Uterus (tissue), 4 donors: ENCODE measurements around the gene SLC36A4. TPM values are rescaled to one million over a fixed set of nuclear protein-coding genes. Genes with fewer than 3 reads are reported as not detected.

Experiments
- DNase-seq, 2 donors: peaks; one replicate each; pipeline ENCODE4 v3.0.0-alpha.2; 2019 to 2020
- H3K27ac ChIP-seq, 2 donors: fragments of 200-600 bp; sonication (generic); 1 replicate in 1 of 2; 2 replicates in 1 of 2; pipeline ENCODE4 v1.5.1; 2016 to 2018
- H3K27me3 ChIP-seq, 2 donors: fragments of 200-600 bp; sonication (generic); one replicate each; pipeline ENCODE4 v1.5.1; 2018 to 2019; ENCODE audit warnings: control low read depth in 1 of 2
- H3K36me3 ChIP-seq, 2 donors: fragments of 200-600 bp; sonication (generic); one replicate each; pipeline ENCODE4 v1.5.1; 2019; ENCODE audit warnings: control low read depth in 1 of 2
- H3K4me1 ChIP-seq, 2 donors: fragments of 200-600 bp; sonication (generic); one replicate each; pipeline ENCODE4 v1.5.1; 2018 to 2019; ENCODE audit warnings: control low read depth in 1 of 2
- H3K4me3 ChIP-seq, 2 donors: fragments of 200-600 bp; sonication (generic); 1 replicate in 1 of 2; 2 replicates in 1 of 2; pipeline ENCODE4 v1.5.1; 2018 to 2019; ENCODE audit warnings: mild to moderate bottlenecking in 1 of 2
- H3K9me3 ChIP-seq, 2 donors: fragments of 200-600 bp; sonication (generic); one replicate each; pipeline ENCODE4 v1.5.1; 2019; ENCODE audit warnings: control low read depth in 1 of 2
- CTCF ChIP-seq, 4 experiments: fragments of 200-600 bp in 2 of 4; fragments of 450-650 bp in 2 of 4; sonication (generic) in 2 of 4; IDR thresholded peaks; one replicate each; pipeline ENCODE4 v1.5.1; 2016 to 2019; ENCODE audit warnings: antibody characterized with exemption in 4 of 4, mild to moderate bottlenecking in 2 of 4, moderate library complexity in 1 of 4
- POLR2A ChIP-seq, 2 donors: fragments of 450-650 bp; IDR thresholded peaks; one replicate each; pipeline ENCODE4 v1.6.1; 2016; ENCODE audit warnings: antibody characterized with exemption in 2 of 2, mild to moderate bottlenecking in 1 of 2, moderate library complexity in 1 of 2
- intact Hi-C: fragments of 100-400 bp; cut with DNase I; formaldehyde crosslinking; loops from one replicate; pipeline ENCODE4 v1.15.1; 2023; ENCODE audit warnings: low total_unique reads
- total RNA-seq, 4 donors: library from RNA; depleted of rRNA in 3 of 4; stranded (reverse); fragments of >200 nt in 3 of 4; gene quantifications; one replicate each; pipeline versions ENCODE4 v1.1.0 to v1.2.4, GENCODE V29; 2014 to 2023
- donor health status: DM: yes; HTN: yes; CAD: no.

SLC36A4 gene
- total RNA-seq, 4 donors from 2014 or later: 24.5 to 49.4 (median 29.4) TPM

GRCh38 chr11:93160808-93161207 is 37.0 kb downstream of the SLC36A4 start:
- Histone ChIP-seq H3K4me3 (no peak overlapping the region), H3K4me1 (no peaks in the 10 kb centered on the region), H3K27me3 (no peaks in the 10 kb centered on the region), H3K9me3 (no peaks in the 10 kb centered on the region), H3K36me3 (no peaks in the 10 kb centered on the region), H3K27ac (no peak overlapping the region)
- DNase-seq: no peak
- intact Hi-C loops: no loop called here
- TF ChIP-seq CTCF (IDR thresholded peaks at IDR 0.05) (no peak), POLR2A (IDR thresholded peaks at IDR 0.05) (no peak)

GRCh38 chr11:93160156-93160555 is 37.6 kb downstream of the SLC36A4 start:
- no peaks in the 10 kb centered on the region for H3K9me3 ChIP-seq
- no peaks in the 10 kb centered on the region for H3K27me3 ChIP-seq
- no peaks in the 10 kb centered on the region for H3K4me1 ChIP-seq
- no peak overlapping the region for H3K27ac ChIP-seq
- TF ChIP-seq POLR2A (IDR thresholded peaks at IDR 0.05) (no peak), CTCF (IDR thresholded peaks at IDR 0.05) (no peak)
- no peaks in the 10 kb centered on the region for H3K36me3 ChIP-seq
- no peak for DNase-seq
- intact Hi-C loops: no loop called here
- H3K4me3 ChIP-seq: no peak overlapping the region

GRCh38 chr11:93159721-93160120 is 38.1 kb downstream of the SLC36A4 start:
- Histone ChIP-seq H3K36me3 (no peaks in the 10 kb centered on the region), H3K9me3 (no peaks in the 10 kb centered on the region), H3K27me3 (no peaks in the 10 kb centered on the region), H3K4me1 (no peaks in the 10 kb centered on the region), H3K27ac (no peak overlapping the region), H3K4me3 (no peak overlapping the region)
- no peak for DNase-seq
- no peak for TF ChIP-seq CTCF (IDR thresholded peaks at IDR 0.05)
- TF ChIP-seq POLR2A (IDR thresholded peaks at IDR 0.05): no peak
- intact Hi-C loops: no loop called here

GRCh38 chr11:93155738-93156137 is 42.1 kb downstream of the SLC36A4 start:
- TF ChIP-seq CTCF (IDR thresholded peaks at IDR 0.05) (no peak), POLR2A (IDR thresholded peaks at IDR 0.05) (no peak)
- H3K9me3 ChIP-seq: no peaks in the 10 kb centered on the region
- no peaks in the 10 kb centered on the region for H3K27me3 ChIP-seq
- no peaks in the 10 kb centered on the region for H3K4me1 ChIP-seq
- no peaks in the 10 kb centered on the region for H3K36me3 ChIP-seq
- H3K27ac ChIP-seq: no peak overlapping the region
- no peak for DNase-seq
- H3K4me3 ChIP-seq: no peak overlapping the region
- intact Hi-C loops: no loop called here

GRCh38 chr11:93145390-93145915 is 52.3 kb downstream of the SLC36A4 start:
- no peak overlapping the region for H3K4me3 ChIP-seq
- no peaks in the 10 kb centered on the region for H3K4me1 ChIP-seq
- TF ChIP-seq POLR2A (IDR thresholded peaks at IDR 0.05) (no peak), CTCF (IDR thresholded peaks at IDR 0.05) (no peak)
- intact Hi-C loops: no loop called here
- no peaks in the 10 kb centered on the region for H3K36me3 ChIP-seq
- H3K9me3 ChIP-seq: no peaks in the 10 kb centered on the region
- no peaks in the 10 kb centered on the region for H3K27me3 ChIP-seq
- no peak overlapping the region for H3K27ac ChIP-seq
- no peak for DNase-seq
